Bronchial epithelial cell (primary cell): ENCODE measurements around the gene TRPV5. TPM values are rescaled to one million over a fixed set of nuclear protein-coding genes. Genes with fewer than 3 reads are reported as not detected.

Experiments
- DNase-seq: peaks from one replicate; pipeline ENCODE4 v3.0.0-alpha.2; 2010; ENCODE audit warnings: low read depth
- FAIRE-seq: peaks from 2 replicates; lab custom pipeline; 2011; peaks lifted over from hg19 to GRCh38; lab: Jason Lieb, UNC
- H3K27me3 ChIP-seq: 2 replicates; pipeline ENCODE4 v1.5.1; 2011; ENCODE audit warnings: low read length; ENCODE audit not compliant: control insufficient read depth, insufficient read depth
- H3K36me3 ChIP-seq: 2 replicates; pipeline ENCODE4 v1.5.1; 2011; ENCODE audit warnings: low read length; ENCODE audit not compliant: control insufficient read depth, insufficient read depth
- H3K4me3 ChIP-seq: 2 replicates; pipeline ENCODE4 v1.5.1; 2011; ENCODE audit warnings: mild to moderate bottlenecking, low read depth, low read length, control low read depth
- total RNA-seq: library from RNA; depleted of rRNA; stranded (reverse); fragments of >200 nt; gene quantifications from 2 replicates; pipeline ENCODE4 v1.2.1, GENCODE V29; 2014
- TF ChIP-seq, protein P1 (sequence below): IDR thresholded peaks from 2 replicates; pipeline ENCODE4 v1.5.1; 2011; ENCODE audit warnings: mild to moderate bottlenecking, moderate library complexity, low read length, control low read depth, inconsistent platforms; ENCODE audit not compliant: insufficient read depth, severe bottlenecking

The TRPV5 gene
- total RNA-seq, 1 donor from 2014 or later: not detected

DNA sequence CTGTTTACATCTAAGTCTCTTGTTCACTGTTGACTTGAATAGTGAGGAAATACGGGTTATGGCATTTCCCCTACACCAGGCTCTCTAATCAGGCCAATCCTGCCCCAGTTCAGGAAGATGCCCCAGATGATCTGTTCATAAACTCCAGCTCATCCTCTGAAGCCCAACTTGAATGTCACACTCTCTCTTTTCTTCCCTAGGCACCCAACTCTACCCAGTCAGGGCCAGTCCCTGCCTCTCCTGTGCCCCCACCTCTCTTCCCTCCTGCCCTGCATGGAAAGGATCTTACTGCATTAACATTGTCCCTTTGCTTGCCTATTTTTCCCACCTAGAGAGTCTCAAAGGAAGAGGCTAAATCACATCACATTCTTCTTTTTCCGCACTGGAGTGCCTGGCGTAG lies 37.4 kb downstream of the TRPV5 start:
- DNase-seq (no peak), FAIRE-seq (no peak)
- TF ChIP-seq, protein P1, sequence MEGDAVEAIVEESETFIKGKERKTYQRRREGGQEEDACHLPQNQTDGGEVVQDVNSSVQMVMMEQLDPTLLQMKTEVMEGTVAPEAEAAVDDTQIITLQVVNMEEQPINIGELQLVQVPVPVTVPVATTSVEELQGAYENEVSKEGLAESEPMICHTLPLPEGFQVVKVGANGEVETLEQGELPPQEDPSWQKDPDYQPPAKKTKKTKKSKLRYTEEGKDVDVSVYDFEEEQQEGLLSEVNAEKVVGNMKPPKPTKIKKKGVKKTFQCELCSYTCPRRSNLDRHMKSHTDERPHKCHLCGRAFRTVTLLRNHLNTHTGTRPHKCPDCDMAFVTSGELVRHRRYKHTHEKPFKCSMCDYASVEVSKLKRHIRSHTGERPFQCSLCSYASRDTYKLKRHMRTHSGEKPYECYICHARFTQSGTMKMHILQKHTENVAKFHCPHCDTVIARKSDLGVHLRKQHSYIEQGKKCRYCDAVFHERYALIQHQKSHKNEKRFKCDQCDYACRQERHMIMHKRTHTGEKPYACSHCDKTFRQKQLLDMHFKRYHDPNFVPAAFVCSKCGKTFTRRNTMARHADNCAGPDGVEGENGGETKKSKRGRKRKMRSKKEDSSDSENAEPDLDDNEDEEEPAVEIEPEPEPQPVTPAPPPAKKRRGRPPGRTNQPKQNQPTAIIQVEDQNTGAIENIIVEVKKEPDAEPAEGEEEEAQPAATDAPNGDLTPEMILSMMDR: no peak
- Histone ChIP-seq H3K27me3 (no peaks in the 10 kb centered on the region), H3K4me3 (no peak overlapping the region), H3K36me3 (no peaks in the 10 kb centered on the region)

DNA sequence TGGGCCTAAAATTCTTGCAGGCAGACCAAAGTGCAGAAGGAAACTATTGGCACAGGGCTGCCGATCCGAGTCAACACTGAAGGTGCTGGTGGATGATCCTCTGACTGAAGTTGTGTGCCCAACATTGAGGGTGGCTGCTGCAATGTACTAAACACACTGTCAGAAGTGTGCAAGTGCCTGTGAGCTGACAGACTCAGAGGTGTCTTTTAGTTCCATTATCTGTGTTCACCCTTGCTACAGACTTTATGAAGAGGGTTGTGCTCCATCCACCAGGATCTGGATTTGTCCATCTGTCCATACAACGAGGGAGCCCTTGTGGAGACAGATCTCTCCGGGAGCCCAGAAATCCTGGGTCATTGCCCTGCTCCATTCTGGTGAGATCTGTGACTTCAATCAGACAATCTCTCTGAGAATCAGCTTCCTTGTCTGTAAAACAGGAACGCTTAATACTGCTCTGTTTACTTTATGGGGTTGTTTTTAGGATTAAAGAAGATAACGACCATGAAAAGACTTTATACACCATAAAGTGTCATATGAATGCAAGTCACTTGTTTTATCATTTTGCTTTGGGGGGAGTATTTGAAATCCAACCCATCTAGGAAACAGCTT lies 38.5 kb downstream of the TRPV5 start:
- H3K27me3 ChIP-seq: no peaks in the 10 kb centered on the region
- FAIRE-seq (no peak), DNase-seq (no peak)
- TF ChIP-seq, protein P1: no peak
- no peaks in the 10 kb centered on the region for H3K36me3 ChIP-seq
- no peak overlapping the region for H3K4me3 ChIP-seq

DNA sequence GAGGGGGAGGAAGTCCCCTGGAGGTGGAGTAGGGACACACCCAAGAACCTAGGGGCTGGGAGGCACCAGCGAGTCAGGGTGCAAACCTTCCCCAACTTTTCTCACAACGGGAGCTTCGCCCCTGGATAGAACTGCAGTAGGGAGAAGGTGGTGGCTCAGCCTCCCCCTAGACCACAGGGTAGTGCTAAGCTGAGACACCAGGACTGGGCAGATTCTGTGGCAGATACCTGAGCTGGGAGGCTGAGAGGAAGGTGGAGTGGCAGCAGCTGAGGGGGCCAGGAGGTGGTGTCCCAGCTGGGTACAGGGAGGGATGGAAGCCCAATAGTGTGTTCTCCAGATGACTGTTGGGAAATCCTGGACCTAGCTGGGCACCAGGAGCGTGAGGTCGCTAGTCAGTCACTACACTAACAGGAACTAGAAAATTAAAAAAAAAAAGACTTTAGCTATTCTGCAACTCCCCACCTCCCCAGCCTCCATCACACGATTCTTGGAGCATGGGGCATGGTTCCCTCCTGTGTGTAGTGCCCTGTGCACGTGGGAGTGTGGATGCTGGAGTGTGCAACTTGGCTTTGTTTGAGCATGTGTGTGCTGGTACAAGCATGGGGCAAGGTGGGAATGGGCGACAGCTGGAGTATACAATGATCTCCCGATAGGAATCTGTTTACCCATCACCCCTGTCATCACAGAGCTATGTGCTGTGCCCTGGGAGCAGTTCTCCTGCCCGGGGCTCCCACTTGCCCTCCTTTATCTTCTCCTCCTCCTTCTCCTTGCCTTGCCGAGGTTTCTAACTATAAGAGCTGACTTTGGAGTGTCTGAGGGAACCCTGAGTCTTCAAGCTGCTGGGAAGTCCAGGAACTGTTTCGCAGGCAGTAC lies 39.2 kb downstream of the TRPV5 start:
- Histone ChIP-seq H3K4me3 (no peak overlapping the region), H3K36me3 (no peaks in the 10 kb centered on the region), H3K27me3 (no peaks in the 10 kb centered on the region)
- DNase-seq (no peak), FAIRE-seq (no peak)
- TF ChIP-seq, protein P1: no peak

DNA sequence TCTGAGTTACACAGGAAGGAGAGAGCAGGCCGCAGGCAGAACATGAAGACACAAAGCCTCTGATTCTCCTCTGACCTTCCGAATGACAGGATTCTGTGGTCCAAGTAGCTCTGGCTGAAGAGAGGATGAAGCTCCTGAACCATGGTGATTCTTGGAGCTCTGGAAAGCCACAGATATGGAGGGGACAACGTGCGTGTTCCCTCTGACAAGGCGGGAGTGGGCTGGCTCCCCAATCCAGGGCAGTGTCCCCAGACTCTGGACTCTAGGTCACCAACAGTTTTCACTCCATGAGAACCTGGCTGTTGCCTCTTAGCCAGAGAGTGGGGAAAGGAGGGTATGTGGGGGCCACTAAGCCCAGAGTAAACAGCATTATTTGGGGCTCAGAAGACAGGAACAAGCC lies 40.6 kb downstream of the TRPV5 start:
- DNase-seq (no peak), FAIRE-seq (no peak)
- Histone ChIP-seq H3K4me3 (no peak overlapping the region), H3K27me3 (no peaks in the 10 kb centered on the region), H3K36me3 (no peaks in the 10 kb centered on the region)
- TF ChIP-seq, protein P1: no peak

DNA sequence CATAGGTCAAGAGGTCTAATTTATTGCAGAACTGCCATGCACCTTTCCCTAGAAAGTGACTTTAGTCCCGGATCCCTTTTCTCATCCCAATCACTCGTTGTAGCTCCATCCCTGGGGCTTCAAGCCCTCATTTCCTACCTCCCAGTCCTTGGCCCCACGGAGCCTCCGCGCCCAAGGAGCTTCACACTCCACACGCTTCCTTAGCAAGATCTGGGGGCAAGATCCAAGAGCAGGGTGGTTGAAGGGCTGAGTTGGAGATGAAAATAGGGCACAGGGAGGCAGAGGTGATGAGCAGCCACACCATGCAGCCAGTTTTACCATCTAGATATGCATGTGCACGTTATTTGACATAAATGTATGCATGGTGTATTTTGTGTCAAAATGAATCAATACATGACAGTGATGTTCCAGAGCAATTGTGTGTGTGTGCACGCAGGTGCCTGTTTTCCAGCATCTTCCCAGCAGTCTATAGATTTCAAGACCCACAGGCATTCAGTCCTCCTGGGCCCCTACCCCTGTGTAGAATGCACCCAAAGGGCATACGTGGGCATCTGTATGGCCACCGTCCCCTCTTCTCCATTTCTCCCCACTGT lies 42.0 kb downstream of the TRPV5 start:
- no peaks in the 10 kb centered on the region for H3K27me3 ChIP-seq
- DNase-seq (no peak), FAIRE-seq (no peak)
- TF ChIP-seq, protein P1: no peak
- no peak overlapping the region for H3K4me3 ChIP-seq
- H3K36me3 ChIP-seq: no peaks in the 10 kb centered on the region
